Measurements from ENCODE around the gene CCDC78.

DNA sequence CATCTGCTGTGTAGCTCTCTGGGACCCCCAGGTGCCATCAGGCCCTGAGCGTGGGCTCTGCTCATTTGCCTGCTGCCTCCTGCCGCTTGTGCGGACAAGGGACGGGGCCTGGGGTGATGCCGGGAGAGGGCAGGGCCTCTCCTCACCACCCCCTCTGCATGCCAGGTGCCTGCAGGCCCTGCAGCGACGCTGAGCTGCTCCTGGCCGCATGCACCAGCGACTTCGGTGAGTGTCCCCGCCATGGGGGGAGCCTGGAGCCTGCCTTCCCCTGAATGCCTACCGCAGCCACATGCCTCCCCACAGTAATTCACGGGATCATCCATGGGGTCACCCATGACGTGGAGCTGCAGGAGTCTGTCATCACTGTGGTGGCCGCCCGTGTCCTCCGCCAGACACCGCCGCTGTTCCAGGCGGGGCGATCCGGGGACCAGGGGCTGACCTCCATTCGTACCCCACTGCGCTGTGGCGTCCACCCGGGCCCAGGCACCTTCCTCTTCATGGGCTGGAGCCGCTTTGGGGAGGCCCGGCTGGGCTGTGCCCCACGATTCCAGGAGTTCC is 9.4 kb downstream of the CCDC78 start:
- TF ChIP-seq POLR2AphosphoS5 (IDR thresholded peaks at IDR 0.05; ENCODE audit: low read depth) (no peak), EZH2phosphoT487 (IDR thresholded peaks at IDR 0.05; ENCODE audit: unreplicated experiment) (no peak), ZNF114 (CRISPR knock-in tag; IDR thresholded peaks at IDR 0.05) (no peak), EZH2 (IDR thresholded peaks at IDR 0.05; ENCODE audit: low read depth, unreplicated experiment) (no peak), CREB1 (CRISPR knock-in tag; IDR thresholded peaks at IDR 0.05; ENCODE audit: low read depth) (no peak), ZNF331 (CRISPR knock-in tag; IDR thresholded peaks at IDR 0.05; ENCODE audit: low read depth) (no peak), JUNB (IDR thresholded peaks at IDR 0.05; ENCODE audit: unreplicated experiment) (no peak)
- TF ChIP-seq, protein P1, sequence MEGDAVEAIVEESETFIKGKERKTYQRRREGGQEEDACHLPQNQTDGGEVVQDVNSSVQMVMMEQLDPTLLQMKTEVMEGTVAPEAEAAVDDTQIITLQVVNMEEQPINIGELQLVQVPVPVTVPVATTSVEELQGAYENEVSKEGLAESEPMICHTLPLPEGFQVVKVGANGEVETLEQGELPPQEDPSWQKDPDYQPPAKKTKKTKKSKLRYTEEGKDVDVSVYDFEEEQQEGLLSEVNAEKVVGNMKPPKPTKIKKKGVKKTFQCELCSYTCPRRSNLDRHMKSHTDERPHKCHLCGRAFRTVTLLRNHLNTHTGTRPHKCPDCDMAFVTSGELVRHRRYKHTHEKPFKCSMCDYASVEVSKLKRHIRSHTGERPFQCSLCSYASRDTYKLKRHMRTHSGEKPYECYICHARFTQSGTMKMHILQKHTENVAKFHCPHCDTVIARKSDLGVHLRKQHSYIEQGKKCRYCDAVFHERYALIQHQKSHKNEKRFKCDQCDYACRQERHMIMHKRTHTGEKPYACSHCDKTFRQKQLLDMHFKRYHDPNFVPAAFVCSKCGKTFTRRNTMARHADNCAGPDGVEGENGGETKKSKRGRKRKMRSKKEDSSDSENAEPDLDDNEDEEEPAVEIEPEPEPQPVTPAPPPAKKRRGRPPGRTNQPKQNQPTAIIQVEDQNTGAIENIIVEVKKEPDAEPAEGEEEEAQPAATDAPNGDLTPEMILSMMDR (conservative IDR thresholded peaks at IDR 0.05; ENCODE audit: low read depth in 2 of 2): no peak
- TF ChIP-seq, protein P2, sequence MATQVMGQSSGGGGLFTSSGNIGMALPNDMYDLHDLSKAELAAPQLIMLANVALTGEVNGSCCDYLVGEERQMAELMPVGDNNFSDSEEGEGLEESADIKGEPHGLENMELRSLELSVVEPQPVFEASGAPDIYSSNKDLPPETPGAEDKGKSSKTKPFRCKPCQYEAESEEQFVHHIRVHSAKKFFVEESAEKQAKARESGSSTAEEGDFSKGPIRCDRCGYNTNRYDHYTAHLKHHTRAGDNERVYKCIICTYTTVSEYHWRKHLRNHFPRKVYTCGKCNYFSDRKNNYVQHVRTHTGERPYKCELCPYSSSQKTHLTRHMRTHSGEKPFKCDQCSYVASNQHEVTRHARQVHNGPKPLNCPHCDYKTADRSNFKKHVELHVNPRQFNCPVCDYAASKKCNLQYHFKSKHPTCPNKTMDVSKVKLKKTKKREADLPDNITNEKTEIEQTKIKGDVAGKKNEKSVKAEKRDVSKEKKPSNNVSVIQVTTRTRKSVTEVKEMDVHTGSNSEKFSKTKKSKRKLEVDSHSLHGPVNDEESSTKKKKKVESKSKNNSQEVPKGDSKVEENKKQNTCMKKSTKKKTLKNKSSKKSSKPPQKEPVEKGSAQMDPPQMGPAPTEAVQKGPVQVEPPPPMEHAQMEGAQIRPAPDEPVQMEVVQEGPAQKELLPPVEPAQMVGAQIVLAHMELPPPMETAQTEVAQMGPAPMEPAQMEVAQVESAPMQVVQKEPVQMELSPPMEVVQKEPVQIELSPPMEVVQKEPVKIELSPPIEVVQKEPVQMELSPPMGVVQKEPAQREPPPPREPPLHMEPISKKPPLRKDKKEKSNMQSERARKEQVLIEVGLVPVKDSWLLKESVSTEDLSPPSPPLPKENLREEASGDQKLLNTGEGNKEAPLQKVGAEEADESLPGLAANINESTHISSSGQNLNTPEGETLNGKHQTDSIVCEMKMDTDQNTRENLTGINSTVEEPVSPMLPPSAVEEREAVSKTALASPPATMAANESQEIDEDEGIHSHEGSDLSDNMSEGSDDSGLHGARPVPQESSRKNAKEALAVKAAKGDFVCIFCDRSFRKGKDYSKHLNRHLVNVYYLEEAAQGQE (IDR thresholded peaks at IDR 0.05; ENCODE audit: unreplicated experiment): no peak

Data from GM23338 (cell line).